ENCODE results near the gene PCDHB5.
"Not testable (repeated sequence)": the region's sequence is repeated elsewhere in the genome, so short reads cannot be mapped to it uniquely, and the experiment has no call there.

PCDHB5 gene

GRCh38 chr5:141150993-141151325, 16.0 kb downstream of the PCDHB5 start:
- no peak for FAIRE-seq
- DNase-seq (ENCODE audit: insufficient read length, low spot score) = no peak

GRCh38 chr5:141151632-141152031, 16.6 kb downstream of the PCDHB5 start:
- FAIRE-seq; DNase-seq (ENCODE audit: insufficient read length, low spot score): not testable (repeated sequence)

GRCh38 chr5:141152096-141152495, 17.1 kb downstream of the PCDHB5 start:
- not testable (repeated sequence) for DNase-seq (ENCODE audit: insufficient read length, low spot score); FAIRE-seq

- no peak for FAIRE-seq
- no peak for DNase-seq (ENCODE audit: insufficient read length, low spot score)
These were observed 20.8 kb downstream of the PCDHB5 start for GRCh38 chr5:141155540-141156374.

GRCh38 chr5:141157356-141157755, 22.4 kb downstream of the PCDHB5 start:
- not testable (repeated sequence) for DNase-seq (ENCODE audit: insufficient read length, low spot score); FAIRE-seq

GRCh38 chr5:141157901-141158300, 22.9 kb downstream of the PCDHB5 start:
- not testable (repeated sequence) for FAIRE-seq; DNase-seq (ENCODE audit: insufficient read length, low spot score)

- FAIRE-seq (no peak), DNase-seq (ENCODE audit: insufficient read length, low spot score) (no peak)
These were observed 37.6 kb downstream of the PCDHB5 start, which contains the start of gene PCDHB7 for GRCh38 chr5:141172381-141173204. Gene PCDHB7 (plus strand): TSS chr5:141172644. CDS start chr5:141172836, 192 bp downstream.

GRCh38 chr5:141174291-141175104, 39.5 kb downstream of the PCDHB5 start:
- FAIRE-seq; DNase-seq (ENCODE audit: insufficient read length, low spot score): not testable (repeated sequence)

- DNase-seq (ENCODE audit: insufficient read length, low spot score) (no peak), FAIRE-seq (no peak)
These were observed 40.9 kb downstream of the PCDHB5 start for GRCh38 chr5:141175933-141176332.

GRCh38 chr5:141177577-141178191, 42.7 kb downstream of the PCDHB5 start, which contains the start of gene PCDHB8:
Gene PCDHB8 (plus strand): TSS chr5:141177790. CDS start chr5:141178035, 245 bp downstream.
- DNase-seq (ENCODE audit: insufficient read length, low spot score); FAIRE-seq: not testable (repeated sequence)

GRCh38 chr5:141179371-141179770, 44.4 kb downstream of the PCDHB5 start:
- DNase-seq (ENCODE audit: insufficient read length, low spot score); FAIRE-seq: not testable (repeated sequence)

- not testable (repeated sequence) for FAIRE-seq; DNase-seq (ENCODE audit: insufficient read length, low spot score)
These were observed 44.9 kb downstream of the PCDHB5 start for GRCh38 chr5:141179876-141180275.

- FAIRE-seq = no peak
- DNase-seq (ENCODE audit: insufficient read length, low spot score) = no peak
These were observed 45.3 kb downstream of the PCDHB5 start for GRCh38 chr5:141180313-141180712.

GRCh38 chr5:141182248-141182647, 47.2 kb downstream of the PCDHB5 start, which contains the start of gene PCDHB16:
Gene PCDHB16 (plus strand): TSS chr5:141182387. CDS start chr5:141182560, 173 bp downstream.
- DNase-seq (ENCODE audit: insufficient read length, low spot score) (no peak), FAIRE-seq (no peak)

- not testable (repeated sequence) for FAIRE-seq; DNase-seq (ENCODE audit: insufficient read length, low spot score)
These were observed 49.3 kb downstream of the PCDHB5 start for GRCh38 chr5:141184117-141184855.

- DNase-seq (ENCODE audit: insufficient read length, low spot score) (no peak), FAIRE-seq (no peak)
These were observed 52.0 kb downstream of the PCDHB5 start, which contains the start of gene PCDHB9 for GRCh38 chr5:141186897-141187512. Gene PCDHB9 (plus strand): TSS chr5:141187161. CDS start chr5:141187319, 158 bp downstream.

Measured in GM19239 (cell line).